Stimulated activated naive CD8-positive, alpha-beta T cell treated with anti-CD3 and anti-CD28 coated beads, Interleukin-15, Interleukin-2, amounts not matched to agents 100 ng/mL and 50 ng/mL, for 24 hours (primary cell): ENCODE data around the gene PHLDB1.

Source experiments
- H3K27ac Mint-ChIP-seq: one replicate; pipeline ENCODE4 v1.8.0; 2021; ENCODE audit warnings: mild to moderate bottlenecking, mixed read lengths
- H3K27me3 Mint-ChIP-seq: one replicate; pipeline ENCODE4 v1.8.0; 2021; ENCODE audit warnings: mixed read lengths
- H3K36me3 Mint-ChIP-seq: one replicate; pipeline ENCODE4 v1.8.0; 2021; ENCODE audit warnings: low read depth, mixed read lengths
- H3K4me1 Mint-ChIP-seq: one replicate; pipeline ENCODE4 v1.8.0; 2021; ENCODE audit warnings: low read depth, mixed read lengths
- H3K4me3 Mint-ChIP-seq: one replicate; pipeline ENCODE4 v1.8.0; 2021; ENCODE audit warnings: mild to moderate bottlenecking, mixed read lengths
- H3K9me3 Mint-ChIP-seq: one replicate; pipeline ENCODE4 v1.8.0; 2021; ENCODE audit warnings: mixed read lengths

The PHLDB1 gene

DNA sequence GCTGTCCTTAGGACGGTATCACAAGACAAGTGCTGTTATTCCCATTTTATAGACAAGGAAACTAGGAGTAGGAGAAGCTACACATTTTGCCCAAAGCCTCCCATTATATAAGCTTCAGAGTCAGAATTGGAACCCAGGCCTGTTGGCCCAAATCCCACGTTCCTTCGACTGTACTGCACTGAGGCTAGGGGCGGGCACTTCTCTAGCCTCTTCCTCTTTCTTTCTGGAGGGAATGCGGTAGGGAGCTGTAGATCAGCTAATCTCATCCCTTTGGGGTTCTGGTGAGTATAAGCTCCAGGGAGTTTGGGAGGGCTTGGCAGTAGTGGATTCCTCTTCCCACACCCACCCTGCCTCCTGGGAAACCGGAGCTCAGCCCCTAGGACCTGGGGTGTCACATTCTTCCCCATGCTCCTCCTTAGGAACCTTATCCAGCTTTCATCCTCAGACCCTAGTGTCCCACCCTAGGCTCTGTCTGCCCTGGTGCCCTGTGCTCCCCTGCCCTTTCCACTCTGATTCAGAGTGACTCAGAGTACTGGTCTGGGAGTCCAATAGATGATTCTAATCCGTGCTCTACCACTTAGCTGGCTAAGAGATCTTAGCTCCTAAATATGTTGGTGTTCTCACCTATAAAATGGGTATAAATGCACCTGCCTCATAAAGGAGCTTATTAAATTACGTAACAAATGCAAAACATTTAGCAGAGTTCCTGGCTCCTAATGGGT is 29.3 kb downstream of the PHLDB1 start:
- Mint-ChIP-seq H3K4me3 (no peak overlapping the region), H3K27ac (no peak overlapping the region), H3K36me3 (no peaks in the 10 kb centered on the region), H3K4me1 (no peaks in the 10 kb centered on the region), H3K9me3 (no peaks in the 10 kb centered on the region), H3K27me3 (no peaks in the 10 kb centered on the region)

DNA sequence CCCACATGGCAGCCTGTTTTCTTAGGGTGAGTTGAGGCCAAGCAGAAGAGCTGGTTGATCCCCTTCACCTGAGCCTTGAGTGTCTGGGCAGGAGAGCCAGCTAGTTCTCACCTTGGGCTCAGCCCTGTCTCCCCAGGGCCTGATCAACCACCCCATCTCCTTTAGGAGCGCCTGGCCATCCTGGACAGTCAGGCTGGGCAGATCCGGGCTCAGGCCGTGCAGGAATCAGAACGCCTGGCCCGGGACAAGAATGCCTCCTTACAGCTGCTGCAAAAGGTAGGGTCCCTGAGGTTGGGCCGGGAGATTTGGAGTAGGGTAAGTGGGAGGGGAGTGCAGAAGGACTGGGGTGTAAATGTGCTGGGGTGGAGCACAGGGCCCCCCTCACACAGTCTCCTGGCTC is 31.3 kb downstream of the PHLDB1 start:
- H3K27me3 Mint-ChIP-seq: no peaks in the 10 kb centered on the region
- no peak overlapping the region for H3K27ac Mint-ChIP-seq
- no peak overlapping the region for H3K4me3 Mint-ChIP-seq
- H3K9me3 Mint-ChIP-seq: no peaks in the 10 kb centered on the region
- H3K4me1 Mint-ChIP-seq: no peaks in the 10 kb centered on the region
- no peaks in the 10 kb centered on the region for H3K36me3 Mint-ChIP-seq

DNA sequence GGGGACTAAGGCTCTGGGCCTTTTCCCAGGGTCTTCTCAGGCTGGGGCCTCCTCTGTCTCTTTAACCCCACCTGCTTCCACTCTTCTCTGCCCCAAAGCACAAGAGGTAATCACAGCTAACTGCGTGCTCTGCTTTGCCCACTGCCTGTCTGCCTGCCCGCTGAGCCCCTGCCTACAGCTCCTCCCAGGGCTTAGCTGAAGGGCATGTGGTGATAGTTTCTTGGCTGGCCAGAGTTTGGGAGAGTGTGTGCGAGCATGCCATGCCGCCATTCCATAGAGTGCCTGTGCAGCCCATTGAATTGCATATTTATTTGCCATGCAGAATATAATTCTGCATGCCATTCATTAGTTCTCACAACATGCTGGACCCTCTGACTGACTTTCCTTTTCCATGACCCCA is 32.5 kb downstream of the PHLDB1 start:
- Mint-ChIP-seq H3K27ac (no peak overlapping the region), H3K27me3 (no peaks in the 10 kb centered on the region)

DNA sequence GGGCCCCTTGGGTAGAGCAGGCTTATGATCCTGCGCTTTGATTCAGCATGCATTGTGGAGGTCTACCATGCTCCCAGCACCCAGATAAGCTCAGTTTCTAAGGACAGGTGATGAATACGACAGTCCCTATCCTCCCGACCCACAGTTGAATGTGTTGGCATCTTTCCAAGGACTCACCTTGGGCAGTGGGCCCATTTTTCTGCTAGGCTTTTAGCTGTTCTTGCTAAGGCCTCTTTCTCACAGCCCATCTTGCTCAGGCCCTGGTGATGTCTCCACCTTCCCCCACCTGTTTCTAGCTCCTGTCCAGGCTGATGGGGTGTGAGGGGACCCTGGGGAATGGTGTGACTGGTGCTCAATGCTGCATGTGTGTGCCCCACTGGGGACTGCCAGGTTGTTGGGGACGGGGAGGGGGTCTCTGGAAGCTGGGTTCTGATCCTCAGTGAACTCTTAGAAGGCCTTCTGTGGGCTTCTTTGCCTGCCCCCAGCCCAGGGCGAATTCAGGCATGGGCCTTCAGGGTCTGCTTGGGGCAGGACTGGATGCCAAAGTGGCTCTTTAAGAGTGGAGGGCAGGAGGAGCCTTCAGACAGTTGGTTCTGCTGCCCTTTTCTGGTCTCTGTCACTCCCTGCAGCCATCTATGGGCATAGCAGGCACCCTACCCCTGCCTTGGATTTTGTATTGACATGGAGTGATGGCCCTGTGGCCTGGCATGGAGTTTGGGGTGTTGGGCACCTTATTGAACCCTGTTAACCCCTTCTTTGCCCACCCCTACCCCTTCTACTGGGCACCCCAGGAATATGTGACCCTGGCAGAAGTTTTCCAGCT is 33.1 kb downstream of the PHLDB1 start:
- Mint-ChIP-seq H3K27ac (no peak overlapping the region), H3K4me3 (no peak overlapping the region), H3K36me3 (no peaks in the 10 kb centered on the region), H3K27me3 (no peaks in the 10 kb centered on the region), H3K9me3 (no peaks in the 10 kb centered on the region), H3K4me1 (no peaks in the 10 kb centered on the region)

More for the DNA sequence above, 32.5 kb downstream of the PHLDB1 start:
- Mint-ChIP-seq H3K9me3 (no peaks in the 10 kb centered on the region), H3K36me3 (no peaks in the 10 kb centered on the region), H3K4me3 (no peak overlapping the region), H3K4me1 (no peaks in the 10 kb centered on the region)

DNA sequence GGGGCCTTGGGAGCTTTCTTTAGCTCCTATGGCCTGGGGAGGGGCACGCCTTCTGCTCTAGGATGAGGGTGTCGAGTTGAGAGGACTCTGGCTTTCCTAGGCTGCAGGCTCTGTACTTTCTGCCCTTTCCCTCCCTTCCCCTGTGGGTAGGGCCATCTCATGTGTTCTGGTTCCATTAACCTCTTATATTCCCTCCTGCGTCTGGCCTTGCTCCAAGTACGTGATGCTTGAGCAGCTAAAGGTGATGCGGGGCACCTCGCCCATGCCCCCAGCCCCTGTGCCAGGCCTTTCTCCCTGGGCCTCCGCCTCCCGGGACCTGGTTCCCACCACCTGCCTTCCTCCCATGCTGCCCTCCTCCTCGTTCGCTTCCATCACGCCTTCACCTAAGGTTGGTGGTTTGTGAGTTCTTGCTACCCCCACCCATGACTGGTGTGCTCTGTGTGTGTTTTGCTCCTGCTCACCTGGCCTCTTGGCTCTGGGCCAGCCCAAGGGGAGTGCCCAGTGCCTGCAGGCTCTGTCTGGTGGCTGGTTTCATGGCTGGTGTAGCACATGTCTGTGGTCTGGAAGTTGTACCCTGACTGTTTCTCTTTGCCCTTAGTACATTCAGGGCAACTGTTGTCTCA is 34.1 kb downstream of the PHLDB1 start:
- no peak overlapping the region for H3K4me3 Mint-ChIP-seq

DNA sequence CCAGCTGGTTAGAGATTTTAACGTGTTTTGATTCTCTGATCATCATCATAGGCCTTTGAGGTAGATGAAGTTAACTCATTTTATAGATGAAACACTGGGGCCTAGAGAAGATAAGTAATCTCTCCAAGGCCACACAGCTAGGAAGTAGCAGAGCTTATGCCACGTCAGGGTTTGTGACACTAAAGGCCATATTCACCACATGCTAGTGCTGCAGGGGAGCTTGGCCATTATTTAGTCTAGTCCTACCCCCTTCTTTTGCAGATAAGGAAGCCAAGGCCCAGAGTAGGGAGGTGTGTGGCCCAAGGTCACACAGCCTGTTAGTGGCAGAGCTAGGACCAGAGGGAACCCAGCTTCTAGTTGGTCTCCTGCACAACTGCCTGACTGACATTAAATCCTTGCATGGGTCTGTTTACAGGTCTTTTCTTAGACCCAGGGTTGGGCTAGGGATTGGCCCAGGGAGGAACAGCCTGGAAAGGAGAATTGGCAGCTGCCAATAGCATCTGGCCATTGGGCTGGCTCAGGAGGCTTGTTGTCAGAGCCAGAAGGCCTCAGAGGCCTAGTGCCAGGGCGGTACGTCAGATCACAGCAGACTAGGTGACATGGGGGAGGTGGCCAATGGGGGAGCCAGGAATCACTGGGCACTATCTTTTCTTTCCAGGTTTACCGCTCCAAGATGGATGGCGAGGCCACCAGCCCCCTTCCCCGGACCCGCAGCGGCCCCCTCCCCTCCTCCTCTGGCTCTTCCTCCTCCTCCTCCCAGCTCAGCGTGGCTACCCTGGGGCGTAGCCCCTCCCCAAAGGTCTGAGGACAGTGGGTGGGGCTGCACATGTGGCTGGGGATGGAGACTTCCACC is 36.0 kb downstream of the PHLDB1 start:
- Mint-ChIP-seq H3K4me1 (no peaks in the 10 kb centered on the region), H3K4me3 (no peak overlapping the region), H3K27ac (no peak overlapping the region), H3K9me3 (no peaks in the 10 kb centered on the region), H3K27me3 (no peaks in the 10 kb centered on the region), H3K36me3 (no peaks in the 10 kb centered on the region)

More for the DNA sequence above, 34.1 kb downstream of the PHLDB1 start:
- Mint-ChIP-seq H3K27me3 (no peaks in the 10 kb centered on the region), H3K36me3 (no peaks in the 10 kb centered on the region), H3K9me3 (no peaks in the 10 kb centered on the region), H3K4me1 (no peaks in the 10 kb centered on the region), H3K27ac (no peak overlapping the region)

DNA sequence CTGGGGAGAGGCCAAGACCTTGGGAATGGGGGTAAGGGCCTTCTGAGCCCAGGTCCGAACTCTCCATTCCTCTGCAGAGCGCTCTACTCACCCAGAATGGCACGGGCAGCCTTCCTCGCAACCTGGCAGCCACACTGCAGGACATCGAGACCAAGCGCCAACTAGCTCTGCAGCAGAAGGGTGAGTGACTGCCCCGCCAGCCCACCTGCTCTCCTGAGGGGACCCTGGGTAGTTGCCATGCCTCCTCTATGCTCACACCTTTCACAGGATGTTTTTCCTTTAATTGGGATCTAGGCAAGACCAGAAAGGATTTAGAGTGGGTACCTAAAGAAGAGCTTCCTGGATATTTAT is 36.6 kb downstream of the PHLDB1 start:
- H3K27me3 Mint-ChIP-seq: no peaks in the 10 kb centered on the region
- no peaks in the 10 kb centered on the region for H3K36me3 Mint-ChIP-seq
- H3K4me3 Mint-ChIP-seq: no peak overlapping the region
- no peaks in the 10 kb centered on the region for H3K4me1 Mint-ChIP-seq
- H3K9me3 Mint-ChIP-seq: no peaks in the 10 kb centered on the region
- no peak overlapping the region for H3K27ac Mint-ChIP-seq

DNA sequence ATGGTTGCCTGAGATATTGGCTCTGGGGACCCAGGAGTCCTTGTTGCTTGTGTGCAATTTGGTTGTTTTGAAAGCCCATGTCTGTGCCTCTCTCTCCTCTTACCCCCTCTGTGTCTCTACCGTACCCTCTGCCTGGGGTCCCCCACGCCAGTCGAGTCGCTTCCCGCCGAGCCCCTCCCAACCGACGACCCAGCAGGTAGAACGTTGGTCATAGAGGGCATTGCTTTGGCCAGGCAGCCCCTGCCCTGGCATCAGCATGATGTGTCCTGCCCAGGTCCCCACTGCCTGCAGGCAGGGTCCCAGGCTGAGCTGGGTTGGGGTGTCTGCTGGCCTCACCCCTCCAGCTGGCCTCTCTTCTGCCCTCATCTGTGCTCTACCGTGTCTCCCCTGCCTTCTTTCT is 37.1 kb downstream of the PHLDB1 start:
- H3K27me3 Mint-ChIP-seq: no peaks in the 10 kb centered on the region
- H3K27ac Mint-ChIP-seq: no peak overlapping the region
- H3K4me1 Mint-ChIP-seq: no peaks in the 10 kb centered on the region
- H3K9me3 Mint-ChIP-seq: no peaks in the 10 kb centered on the region
- no peak overlapping the region for H3K4me3 Mint-ChIP-seq
- H3K36me3 Mint-ChIP-seq: no peaks in the 10 kb centered on the region

DNA sequence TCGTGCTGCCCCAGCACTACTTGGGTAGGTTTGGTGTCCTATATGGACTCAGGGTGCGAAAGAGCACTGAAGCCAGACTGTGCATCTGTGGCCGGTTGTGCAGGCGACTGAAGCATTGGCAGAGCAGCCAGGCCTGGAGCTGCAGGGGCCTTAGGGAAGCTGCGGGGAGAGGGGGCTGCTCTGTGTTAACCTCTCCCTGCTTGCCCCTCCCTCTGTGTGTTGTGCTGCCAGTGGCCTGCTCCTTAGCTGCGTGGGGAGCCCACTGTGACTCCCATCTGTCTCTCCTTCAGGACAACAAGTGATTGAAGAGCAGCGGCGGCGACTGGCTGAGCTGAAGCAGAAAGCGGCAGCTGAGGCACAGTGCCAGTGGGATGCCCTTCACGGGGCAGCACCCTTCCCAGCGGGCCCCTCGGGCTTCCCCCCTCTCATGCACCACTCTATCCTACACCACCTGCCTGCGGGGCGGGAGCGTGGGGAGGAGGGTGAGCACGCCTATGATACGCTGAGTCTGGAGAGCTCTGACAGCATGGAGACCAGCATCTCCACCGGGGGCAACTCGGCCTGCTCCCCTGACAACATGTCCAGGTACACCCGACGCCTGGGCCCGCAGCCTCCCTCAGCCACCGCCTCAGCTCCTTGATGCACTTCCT is 37.8 kb downstream of the PHLDB1 start:
- Mint-ChIP-seq H3K36me3 (no peaks in the 10 kb centered on the region), H3K4me1 (no peaks in the 10 kb centered on the region), H3K9me3 (no peaks in the 10 kb centered on the region), H3K27ac (no peak overlapping the region), H3K4me3 (no peak overlapping the region), H3K27me3 (no peaks in the 10 kb centered on the region)

DNA sequence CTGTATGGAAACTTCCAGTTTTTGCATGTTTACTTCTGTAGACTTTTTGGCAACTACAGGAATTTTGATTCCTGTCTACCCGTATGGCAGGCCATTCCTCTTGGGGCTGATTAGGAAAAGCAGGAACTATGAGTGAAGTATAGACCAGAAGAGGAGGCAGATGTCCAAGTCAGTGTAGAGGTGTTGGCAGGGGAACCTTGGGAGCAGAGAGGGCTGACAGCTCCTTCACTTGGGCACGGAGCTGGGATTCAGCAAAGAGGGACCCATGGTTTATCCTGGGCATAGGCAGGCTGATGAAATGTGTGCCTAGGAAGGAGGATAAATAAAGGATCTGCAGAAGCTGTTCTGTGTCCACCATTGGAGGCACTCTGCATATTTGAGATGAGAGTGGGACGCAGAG is 39.0 kb downstream of the PHLDB1 start:
- H3K27me3 Mint-ChIP-seq: no peaks in the 10 kb centered on the region
- no peak overlapping the region for H3K27ac Mint-ChIP-seq
- H3K36me3 Mint-ChIP-seq: no peaks in the 10 kb centered on the region
- H3K4me1 Mint-ChIP-seq: no peaks in the 10 kb centered on the region
- H3K4me3 Mint-ChIP-seq: no peak overlapping the region
- H3K9me3 Mint-ChIP-seq: no peaks in the 10 kb centered on the region

DNA sequence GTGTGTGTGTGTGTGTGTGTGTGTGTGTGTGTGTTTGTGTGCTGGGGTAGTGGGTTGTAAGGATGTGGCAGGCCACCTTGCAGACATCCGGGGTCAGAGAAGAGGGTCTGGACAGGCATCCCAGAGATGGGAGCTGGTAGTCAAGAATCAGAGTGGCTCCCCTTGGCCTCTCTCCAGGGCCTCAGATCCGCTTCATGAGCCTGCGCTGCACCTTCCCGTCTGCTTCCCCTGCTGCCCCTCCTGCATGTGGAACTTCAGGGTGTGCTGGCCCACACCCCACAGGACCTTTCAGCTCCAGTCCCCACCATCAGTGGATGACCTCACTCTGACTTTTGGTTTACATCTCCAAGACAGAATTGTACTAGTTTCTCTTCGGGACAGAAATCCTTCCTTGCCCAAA is 40.9 kb downstream of the PHLDB1 start:
- Mint-ChIP-seq H3K9me3 (no peaks in the 10 kb centered on the region), H3K4me3 (no peak overlapping the region), H3K27me3 (no peaks in the 10 kb centered on the region), H3K36me3 (no peaks in the 10 kb centered on the region), H3K27ac (no peak overlapping the region), H3K4me1 (peaks cover 6% of the 10 kb centered on the region)

DNA sequence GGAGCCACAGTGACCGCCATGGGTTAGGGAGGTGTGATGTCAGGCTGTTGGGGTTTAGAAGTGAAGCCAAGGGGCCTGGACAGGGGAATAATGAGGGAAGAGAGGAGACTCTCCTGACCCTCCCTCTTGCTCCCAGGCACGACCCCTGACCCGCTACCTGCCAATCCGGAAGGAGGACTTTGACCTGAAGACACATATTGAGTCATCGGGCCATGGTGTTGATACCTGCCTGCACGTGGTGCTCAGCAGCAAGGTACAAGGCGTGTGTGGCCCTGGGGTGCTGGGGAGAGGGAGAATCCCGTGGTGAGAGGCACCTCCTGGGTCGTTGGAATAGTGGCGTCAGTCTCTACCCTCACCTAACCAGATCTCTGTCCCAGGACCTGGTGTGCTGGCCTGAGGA is 42.5 kb downstream of the PHLDB1 start:
- peaks cover 6% of the 10 kb centered on the region for H3K4me1 Mint-ChIP-seq
- no peak overlapping the region for H3K4me3 Mint-ChIP-seq
- H3K27ac Mint-ChIP-seq: no peak overlapping the region
- no peaks in the 10 kb centered on the region for H3K9me3 Mint-ChIP-seq
- H3K27me3 Mint-ChIP-seq: no peaks in the 10 kb centered on the region
- H3K36me3 Mint-ChIP-seq: no peaks in the 10 kb centered on the region

DNA sequence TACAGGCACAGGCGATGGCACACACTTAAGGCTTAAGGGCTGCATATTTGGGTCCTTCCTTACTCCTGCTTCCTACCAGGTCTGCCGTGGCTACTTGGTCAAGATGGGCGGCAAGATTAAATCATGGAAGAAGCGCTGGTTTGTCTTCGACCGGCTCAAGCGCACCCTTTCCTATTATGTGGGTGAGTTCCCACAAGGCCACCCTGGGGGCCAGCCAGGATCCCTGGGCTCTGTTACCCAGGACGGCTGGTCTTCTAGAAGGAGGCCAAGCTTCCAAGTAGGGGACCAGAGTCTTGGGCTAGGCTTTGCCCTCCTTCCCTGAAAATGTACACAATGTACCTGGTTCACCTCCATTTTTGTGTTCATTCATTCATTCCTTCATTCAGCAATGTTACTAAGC is 43.0 kb downstream of the PHLDB1 start:
- Mint-ChIP-seq H3K27ac (no peak overlapping the region), H3K9me3 (no peaks in the 10 kb centered on the region), H3K36me3 (no peaks in the 10 kb centered on the region), H3K4me3 (no peak overlapping the region), H3K4me1 (peaks cover 6% of the 10 kb centered on the region), H3K27me3 (no peaks in the 10 kb centered on the region)

DNA sequence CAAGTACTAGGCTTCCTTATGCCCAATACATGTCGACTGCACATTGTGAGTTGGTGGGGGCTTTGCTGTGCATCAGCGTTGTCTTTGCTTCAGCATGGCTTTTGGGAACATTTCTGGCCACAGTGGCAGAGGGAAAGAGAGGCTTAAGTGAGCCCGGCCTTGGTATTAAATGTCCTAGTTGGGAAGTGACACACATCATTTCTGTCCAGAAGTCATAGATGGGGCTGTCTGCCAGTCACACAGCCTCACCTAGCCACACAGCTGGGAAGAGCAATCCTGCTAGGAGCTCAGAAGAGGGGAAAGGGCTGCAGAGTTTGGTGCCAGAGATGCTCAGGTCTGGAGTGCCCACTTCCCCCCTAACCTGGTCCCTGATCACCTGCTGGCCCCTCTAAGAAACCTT is 44.4 kb downstream of the PHLDB1 start:
- H3K27ac Mint-ChIP-seq: no peak overlapping the region
- no peaks in the 10 kb centered on the region for H3K9me3 Mint-ChIP-seq
- peaks cover 6% of the 10 kb centered on the region for H3K4me1 Mint-ChIP-seq
- H3K36me3 Mint-ChIP-seq: no peaks in the 10 kb centered on the region
- H3K27me3 Mint-ChIP-seq: no peaks in the 10 kb centered on the region
- no peak overlapping the region for H3K4me3 Mint-ChIP-seq
